K562 (cell line): ENCODE measurements around the gene SLC35E1. TPM values are rescaled to one million over a fixed set of nuclear protein-coding genes. Genes with fewer than 3 reads are reported as not detected.
A peak's percentile ranks its signal among the peaks of the same experiment; 100 is the strongest.

Experiments used
- ATF7 ChIP-seq: fragments of 450-650 bp; IDR thresholded peaks from 2 replicates; pipeline ENCODE4 v1.7.1; 2014; ENCODE audit warnings: mild to moderate bottlenecking, moderate library complexity
- C11orf30 ChIP-seq: fragments of 450-650 bp; IDR thresholded peaks from 2 replicates; pipeline ENCODE4 v1.6.1; 2016; ENCODE audit warnings: low read depth, mild to moderate bottlenecking
- CBX5 ChIP-seq: IDR thresholded peaks from 2 replicates; pipeline ENCODE4 v1.6.1; 2014; ENCODE audit warnings: low read depth, borderline replicate concordance
- DNMT1 ChIP-seq: fragments of 450-650 bp; IDR thresholded peaks from 2 replicates; pipeline ENCODE4 v1.6.1; 2016; ENCODE audit warnings: antibody characterized with exemption, mild to moderate bottlenecking
- EGR1 ChIP-seq: fragments of 450-650 bp; conservative IDR thresholded peaks from 2 replicates; pipeline ENCODE4 v1.6.1; 2017; ENCODE audit warnings: mild to moderate bottlenecking
- ETS2 ChIP-seq: IDR thresholded peaks from 2 replicates; pipeline ENCODE4 v1.6.1; 2016; ENCODE audit warnings: borderline replicate concordance, missing genetic modification characterization, mild to moderate bottlenecking, moderate library complexity, missing compliant biosample characterization; ENCODE audit not compliant: poor library complexity, severe bottlenecking
- HNRNPK ChIP-seq: fragments of 200-400 bp; formaldehyde crosslinking; IDR thresholded peaks from one replicate; pipeline ENCODE4 v1.6.1; 2018; ENCODE audit warnings: mild to moderate bottlenecking, low read depth, low read length; ENCODE audit not compliant: poor library complexity, severe bottlenecking
- ILF3 ChIP-seq: fragments of 450-650 bp; IDR thresholded peaks from 2 replicates; pipeline ENCODE4 v1.6.1; 2018; ENCODE audit warnings: antibody characterized with exemption, mild to moderate bottlenecking, moderate library complexity, borderline replicate concordance
- KDM2B ChIP-seq: fragments of 250-450 bp; sonication (Bioruptor Pico); IDR thresholded peaks from 2 replicates; pipeline ENCODE4 v1.8.0; 2021; ENCODE audit warnings: mild to moderate bottlenecking, moderate library complexity
- MLX ChIP-seq, 2 experiments: fragments of 450-650 bp in 1 of 2; sonication (generic) in 1 of 2; formaldehyde crosslinking; conservative IDR thresholded peaks; 2 replicates each; pipeline versions ENCODE4 v1.4.0 to v1.8.1; 2020 to 2022; ENCODE audit warnings: mild to moderate bottlenecking in 1 of 2, missing genetic modification reagents in 1 of 2
- MTA1 ChIP-seq: fragments of 450-650 bp; IDR thresholded peaks from 2 replicates; pipeline ENCODE4 v1.6.1; 2017; ENCODE audit warnings: borderline replicate concordance
- NFATC3 ChIP-seq: fragments of 450-650 bp; IDR thresholded peaks from 2 replicates; pipeline ENCODE4 v1.6.1; 2017; ENCODE audit warnings: mild to moderate bottlenecking
- PHF8 ChIP-seq: fragments of 200-600 bp; sonication (generic); IDR thresholded peaks from 2 replicates; pipeline ENCODE4 v1.6.1; 2012; ENCODE audit warnings: mixed run types, mild to moderate bottlenecking, inconsistent platforms, low read length, moderate library complexity, borderline replicate concordance
- POLR2AphosphoS2 ChIP-seq: IDR thresholded peaks from 2 replicates; pipeline ENCODE4 v1.6.1; 2012; ENCODE audit warnings: low read length, improper control_type of control experiment
- RBBP5 ChIP-seq: fragments of 200-600 bp; sonication (generic); IDR thresholded peaks from 2 replicates; pipeline ENCODE4 v1.6.1; 2012; ENCODE audit warnings: borderline replicate concordance, mild to moderate bottlenecking, low read length, control low read depth, inconsistent platforms; ENCODE audit not compliant: insufficient read depth, poor library complexity, severe bottlenecking
- TARDBP ChIP-seq: fragments of 450-650 bp; IDR thresholded peaks from 2 replicates; pipeline ENCODE4 v1.6.1; 2016
- TFAP4 ChIP-seq: sonication (generic); formaldehyde crosslinking; IDR thresholded peaks from 2 replicates; pipeline ENCODE4 v1.8.0; 2022; ENCODE audit warnings: missing genetic modification reagents, mild to moderate bottlenecking, moderate library complexity, borderline replicate concordance
- TOE1 ChIP-seq, 2 experiments: fragments of 450-650 bp in 1 of 2; sonication (generic) in 1 of 2; formaldehyde crosslinking in 1 of 2; IDR thresholded peaks; 2 replicates each; pipeline versions ENCODE4 v1.7.1 to v1.8.0; 2016 to 2022; ENCODE audit warnings: borderline replicate concordance in 2 of 2, mild to moderate bottlenecking in 2 of 2, antibody characterized with exemption in 1 of 2, inconsistent platforms in 1 of 2, low read depth in 1 of 2, missing genetic modification reagents in 1 of 2, moderate library complexity in 1 of 2
- TRIM24 ChIP-seq, 2 experiments: fragments of 450-650 bp; IDR thresholded peaks; 2 replicates each; pipeline ENCODE4 v1.6.1; 2016
- ZNF121 ChIP-seq: sonication (generic); formaldehyde crosslinking; conservative IDR thresholded peaks from 2 replicates; pipeline ENCODE4 v1.8.0; 2022; ENCODE audit warnings: missing genetic modification reagents
- ZNF239 ChIP-seq: fragments of 250-450 bp; sonication (Bioruptor Pico); IDR thresholded peaks from 2 replicates; pipeline ENCODE4 v1.4.0; 2020; ENCODE audit warnings: mild to moderate bottlenecking
- ZNF507 ChIP-seq: conservative IDR thresholded peaks from 2 replicates; pipeline ENCODE4 v1.6.1; 2017; ENCODE audit warnings: missing genetic modification characterization, missing compliant biosample characterization
- ZNF766 ChIP-seq: fragments of 200-800 bp; sonication (Bioruptor generic); conservative IDR thresholded peaks from 2 replicates; pipeline ENCODE4 v1.6.1; 2016; ENCODE audit warnings: missing genetic modification characterization, missing compliant biosample characterization
- ZSCAN32 ChIP-seq: fragments of 450-650 bp; formaldehyde crosslinking; IDR thresholded peaks from 2 replicates; pipeline ENCODE4 v1.4.0; 2020; ENCODE audit warnings: mild to moderate bottlenecking, moderate library complexity
- polyA plus RNA-seq, 8 experiments: library from polyadenylated mRNA; depleted of rRNA in 4 of 8; stranded (reverse) in 5 of 8; unstranded in 3 of 8; fragments of >200 nt; fragmentation: Nextera tagmentation in 2 of 8; fragmentation: Illumina TruSeq in 1 of 8; extraction: Ambion mirVana in 2 of 8; extraction: Trizol in 1 of 8; gene quantifications; 2 replicates each; pipeline versions ENCODE4 v1.2.1 to v1.2.3, GENCODE V29; 2011 to 2014; ENCODE audit warnings: inconsistent platforms in 1 of 8, missing spikeins in 1 of 8
- total RNA-seq, 7 experiments: library from RNA; depleted of rRNA in 6 of 7; stranded (reverse); fragments of >200 nt in 6 of 7; fragmentation: Illumina TruSeq in 2 of 7; extraction: Trizol in 2 of 7; gene quantifications; 2 replicates each; pipeline versions ENCODE4 v1.2.1 to v1.2.3, GENCODE V29; 2011 to 2021; ENCODE audit warnings: low replicate concordance in 1 of 7
- TF ChIP-seq, protein P1 (sequence below): IDR thresholded peaks from 3 replicates; pipeline ENCODE4 v1.6.1; 2011; ENCODE audit warnings: borderline replicate concordance, mild to moderate bottlenecking; ENCODE audit not compliant: insufficient read length, insufficient read depth

The SLC35E1 gene
- total and polyA plus RNA-seq, 9 of the 15 experiments (the other 6 are each of a cell fraction or from before 2014, with no cell fraction given): 15.0 to 40.1 (median 25.7) TPM

DNA sequence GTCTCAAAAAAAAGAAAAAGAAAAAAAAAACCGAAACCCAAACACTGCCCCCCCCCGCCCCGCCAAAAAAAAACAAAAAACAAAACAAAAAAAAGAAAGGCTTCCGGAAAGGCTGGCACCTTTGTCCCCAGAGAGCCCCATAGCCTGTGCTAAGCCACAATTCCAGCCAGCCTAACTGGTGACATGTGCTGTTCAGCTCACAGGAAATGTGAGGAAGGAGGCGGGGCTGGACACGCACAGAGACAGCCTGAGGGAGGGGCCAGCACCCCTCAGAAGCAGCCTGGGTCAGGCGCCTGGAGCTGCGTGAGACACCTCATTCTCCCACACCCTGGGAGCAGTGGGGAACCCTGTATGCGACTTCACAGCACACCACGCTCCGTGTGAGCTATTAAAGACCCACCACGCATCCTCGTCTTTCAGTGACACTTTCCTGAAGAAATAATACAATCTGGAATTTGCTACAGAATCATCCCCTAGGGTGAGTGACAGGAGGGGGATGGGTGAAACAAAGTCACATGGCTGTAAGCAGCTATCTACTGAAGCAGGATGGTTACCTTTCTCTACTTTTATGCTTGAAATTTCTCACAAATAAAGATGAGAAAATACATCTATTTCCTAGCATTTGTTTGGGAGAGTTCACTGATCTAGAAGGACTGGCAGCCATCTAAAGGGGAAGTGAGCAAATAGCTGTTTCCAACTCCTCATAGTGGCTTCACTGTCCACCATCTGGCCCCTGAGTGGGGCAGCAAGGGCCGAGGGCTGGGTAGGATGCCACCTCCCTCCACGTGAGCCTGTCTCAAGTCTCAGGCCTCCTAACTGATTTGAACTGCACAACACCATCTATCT is 12.3 kb upstream of the SLC35E1 start (continued):
- peak; percentile 61; the same call in 1 of the 2 replicates for TF ChIP-seq TOE1 (IDR thresholded peaks at IDR 0.05; ENCODE audit: borderline replicate concordance)
- no peak for TF ChIP-seq TOE1 (CRISPR knock-in tag; IDR thresholded peaks at IDR 0.05; ENCODE audit: borderline replicate concordance, low read depth)
- peak; percentile 38 for TF ChIP-seq RBBP5
- TF ChIP-seq PHF8: peak; percentile 33; the same call in 1 of the 2 replicates
- no peak for TF ChIP-seq EGR1
- no peak for TF ChIP-seq ZSCAN32 (CRISPR knock-in tag)
- no peak for TF ChIP-seq ZNF121 (CRISPR knock-in tag)
- TF ChIP-seq ZNF507: no peak
- TF ChIP-seq ZNF239 (CRISPR knock-in tag): no peak
- TF ChIP-seq, protein P1, sequence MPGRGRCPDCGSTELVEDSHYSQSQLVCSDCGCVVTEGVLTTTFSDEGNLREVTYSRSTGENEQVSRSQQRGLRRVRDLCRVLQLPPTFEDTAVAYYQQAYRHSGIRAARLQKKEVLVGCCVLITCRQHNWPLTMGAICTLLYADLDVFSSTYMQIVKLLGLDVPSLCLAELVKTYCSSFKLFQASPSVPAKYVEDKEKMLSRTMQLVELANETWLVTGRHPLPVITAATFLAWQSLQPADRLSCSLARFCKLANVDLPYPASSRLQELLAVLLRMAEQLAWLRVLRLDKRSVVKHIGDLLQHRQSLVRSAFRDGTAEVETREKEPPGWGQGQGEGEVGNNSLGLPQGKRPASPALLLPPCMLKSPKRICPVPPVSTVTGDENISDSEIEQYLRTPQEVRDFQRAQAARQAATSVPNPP: no peak
- no peak for TF ChIP-seq TARDBP
- TF ChIP-seq ETS2 (tag): no peak
- no peak for TF ChIP-seq DNMT1
- no peak for TF ChIP-seq C11orf30
- no peak for TF ChIP-seq TRIM24 (IDR thresholded peaks at IDR 0.05)
- no peak for TF ChIP-seq MTA1
- TF ChIP-seq NFATC3: no peak
- TF ChIP-seq ZNF766 (CRISPR knock-in tag): no peak
- TF ChIP-seq POLR2AphosphoS2: no peak
- no peak for TF ChIP-seq ILF3
- TF ChIP-seq HNRNPK: no peak
- TF ChIP-seq ATF7: peak; percentile 29; the same call in 1 of the 2 replicates
- TF ChIP-seq KDM2B (CRISPR knock-in tag): no peak
- TF ChIP-seq MLX (CRISPR knock-in tag; conservative IDR thresholded peaks at IDR 0.05): no peak
- TF ChIP-seq CBX5: no peak
- TF ChIP-seq TFAP4 (CRISPR knock-in tag): peak; percentile 38; the same call in 1 of the 2 replicates
